GM10847 (cell line): ENCODE results near the gene RGS11.

Source experiments
- POLR2A ChIP-seq: IDR thresholded peaks from 2 replicates; pipeline ENCODE4 v1.6.1; 2011; ENCODE audit not compliant: insufficient read length; ENCODE audit errors: extremely low read depth

Gene RGS11

GRCh38 chr16:263182-263774 lies 12.5 kb downstream of the RGS11 start:
- no peak for TF ChIP-seq POLR2A

GRCh38 chr16:262121-262745 lies 13.5 kb downstream of the RGS11 start:
- TF ChIP-seq POLR2A: no peak

- no peak for TF ChIP-seq POLR2A
Measured at GRCh38 chr16:261031-261691, 14.6 kb downstream of the RGS11 start.

GRCh38 chr16:260326-260725 lies 15.4 kb downstream of the RGS11 start:
- no peak for TF ChIP-seq POLR2A

GRCh38 chr16:259814-260253 lies 15.9 kb downstream of the RGS11 start:
- TF ChIP-seq POLR2A: no peak

- no peak for TF ChIP-seq POLR2A
Measured at GRCh38 chr16:259226-259625, 16.5 kb downstream of the RGS11 start.

- no peak for TF ChIP-seq POLR2A
Measured at GRCh38 chr16:255183-255582, 20.6 kb downstream of the RGS11 start.

- TF ChIP-seq POLR2A: no peak
Measured at GRCh38 chr16:254461-254860, 21.3 kb downstream of the RGS11 start.

GRCh38 chr16:253833-254232 lies 21.9 kb downstream of the RGS11 start:
- no peak for TF ChIP-seq POLR2A

GRCh38 chr16:252366-253337 lies 23.1 kb downstream of the RGS11 start:
- TF ChIP-seq POLR2A: no peak

- no peak for TF ChIP-seq POLR2A
Measured at GRCh38 chr16:249431-249830, 26.3 kb downstream of the RGS11 start.

GRCh38 chr16:247027-247426 lies 28.7 kb downstream of the RGS11 start:
- TF ChIP-seq POLR2A: no peak

GRCh38 chr16:245105-245504 lies 30.6 kb downstream of the RGS11 start:
- no peak for TF ChIP-seq POLR2A

GRCh38 chr16:243348-243747 lies 32.4 kb downstream of the RGS11 start:
- no peak for TF ChIP-seq POLR2A

- TF ChIP-seq POLR2A: no peak
Measured at GRCh38 chr16:242281-242680, 33.5 kb downstream of the RGS11 start.
